HG02970 (cell line): ENCODE measurements around the gene ZNF277.

ENCODE experiments used
- ATAC-seq: cut with Tn5 transposase; IDR thresholded peaks from one replicate; pipeline ENCODE4 v1.9.1; 2021; ENCODE audit warnings: mild to moderate bottlenecking, moderate library complexity, moderate number of reproducible peaks; ENCODE audit not compliant: unreplicated experiment, low FRiP score

Gene ZNF277

DNA sequence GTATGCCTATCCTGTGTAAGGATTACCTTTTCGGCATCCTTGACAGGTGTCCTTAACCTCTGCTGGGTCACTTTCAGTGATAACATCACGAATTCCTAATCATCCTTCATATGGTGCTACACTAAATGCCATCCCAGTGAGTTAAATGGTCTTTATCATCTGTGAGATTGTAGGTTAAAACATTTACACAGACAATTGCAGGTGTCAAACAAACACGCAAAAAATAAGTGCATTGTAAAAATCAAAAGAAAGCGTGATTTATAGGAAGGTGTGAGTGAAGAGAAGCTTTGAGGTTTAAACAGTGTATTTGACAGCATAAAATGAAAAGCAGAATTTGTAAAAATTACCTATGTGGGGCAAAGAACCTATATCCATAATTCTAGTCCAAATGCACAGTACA lies 132.3 kb downstream of the ZNF277 start:
- ATAC-seq, result no peak

DNA sequence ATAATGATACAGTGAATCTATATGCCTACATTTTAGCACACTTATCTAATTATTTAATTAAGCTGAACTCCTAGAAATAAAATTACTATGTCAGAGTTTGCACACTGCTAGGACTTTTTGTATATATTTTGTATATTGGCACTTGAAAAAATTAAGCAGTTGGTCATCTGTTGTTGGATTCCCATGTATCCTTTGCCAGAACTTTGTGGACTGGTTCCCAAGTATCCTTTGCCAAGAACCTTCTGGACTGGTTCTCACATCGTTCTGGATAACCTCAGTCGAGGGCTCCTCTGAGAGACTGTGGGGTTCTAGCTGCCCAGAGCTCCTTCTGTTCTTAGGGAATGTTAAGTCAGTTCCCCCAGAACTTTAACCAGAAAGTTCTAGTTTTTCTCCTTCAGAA lies 135.0 kb downstream of the ZNF277 start:
- ATAC-seq, result no peak

DNA sequence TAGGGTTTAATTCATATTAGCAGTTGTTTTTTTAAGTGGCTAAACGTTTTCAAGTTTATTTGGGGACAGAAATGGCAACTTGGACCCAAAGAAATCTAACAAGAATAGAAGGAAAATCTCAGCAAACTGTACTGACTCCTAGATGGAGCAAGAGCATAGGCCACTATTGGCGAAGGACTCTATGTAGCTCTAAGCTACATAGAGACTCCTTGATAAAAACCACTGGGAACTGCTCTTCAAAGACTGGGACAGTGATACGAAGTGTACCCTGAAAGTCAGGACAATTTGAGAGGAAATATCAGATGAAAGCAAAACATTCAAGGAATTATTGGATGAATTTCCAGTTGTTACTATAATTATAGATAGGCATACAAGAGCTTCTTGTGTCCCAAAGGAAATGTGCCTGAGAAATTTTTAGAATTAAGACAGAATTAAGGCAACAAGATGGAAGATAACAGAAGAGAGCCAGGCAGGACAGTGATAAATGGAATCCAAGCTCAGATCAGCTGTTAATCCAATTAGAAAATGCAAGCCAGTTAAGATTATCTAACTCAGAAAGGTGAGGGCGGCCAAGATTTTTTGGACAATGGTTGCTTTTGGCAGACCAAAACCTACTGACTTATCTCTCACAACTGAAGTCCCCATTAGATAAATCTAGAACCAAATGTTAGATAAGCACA lies 140.0 kb downstream of the ZNF277 start:
- no peak for ATAC-seq

DNA sequence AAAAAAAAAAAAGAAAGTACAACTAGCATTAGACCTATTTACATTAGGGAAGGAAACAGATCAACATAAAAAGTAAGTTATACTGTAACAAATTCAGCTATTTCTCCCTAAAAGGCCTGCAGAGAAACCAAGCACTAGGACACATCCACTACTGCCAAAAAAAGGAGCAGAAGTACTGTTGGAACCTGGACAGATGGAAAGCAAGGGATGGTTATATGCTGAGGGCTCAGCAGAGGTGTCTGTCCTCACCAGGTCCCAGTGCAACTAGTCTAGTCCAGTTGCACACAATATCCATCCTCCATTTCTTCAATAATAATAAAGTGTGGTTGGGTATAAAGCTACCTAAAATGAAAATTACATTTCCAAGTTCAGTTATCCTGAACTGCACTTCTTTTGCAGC lies 140.6 kb downstream of the ZNF277 start:
- ATAC-seq, result no peak

DNA sequence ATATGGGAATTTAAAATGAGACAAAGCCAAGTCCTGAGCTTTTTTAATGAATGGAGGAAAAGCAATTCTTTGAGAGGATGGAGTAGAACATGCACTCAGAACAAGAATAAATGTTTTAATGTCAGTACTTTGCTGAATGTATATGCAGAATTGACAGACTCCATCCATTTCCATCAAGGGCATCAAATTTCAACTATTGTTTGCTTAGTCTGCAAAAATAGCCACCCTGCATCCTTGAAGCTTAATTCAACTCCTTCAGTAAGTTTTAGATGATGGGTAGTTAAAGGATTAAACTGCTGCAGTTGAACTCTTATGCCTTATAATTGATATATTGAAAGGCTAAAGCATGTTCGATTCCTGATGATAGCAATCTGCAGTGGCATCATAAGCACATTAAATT lies 144.1 kb downstream of the ZNF277 start:
- no peak for ATAC-seq

DNA sequence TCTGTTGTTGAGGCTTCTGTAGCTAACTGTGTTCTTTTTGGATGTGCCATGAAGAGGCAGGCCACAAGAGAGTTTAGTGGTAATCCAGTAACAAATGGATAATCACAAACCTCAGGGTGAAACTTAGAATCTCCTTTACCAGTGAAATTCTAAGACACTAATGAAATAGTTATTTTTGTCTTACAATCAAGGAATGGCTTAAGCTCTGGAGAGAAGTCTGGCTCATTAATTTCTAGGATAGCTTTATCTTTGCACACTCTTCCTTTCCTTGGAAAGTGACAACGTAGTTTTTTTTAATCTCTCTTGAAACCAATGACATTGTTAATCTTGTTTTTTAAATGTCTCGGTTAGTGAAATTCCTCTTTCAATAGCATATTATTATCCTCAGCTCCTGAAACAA lies 150.1 kb downstream of the ZNF277 start:
- no peak for ATAC-seq

DNA sequence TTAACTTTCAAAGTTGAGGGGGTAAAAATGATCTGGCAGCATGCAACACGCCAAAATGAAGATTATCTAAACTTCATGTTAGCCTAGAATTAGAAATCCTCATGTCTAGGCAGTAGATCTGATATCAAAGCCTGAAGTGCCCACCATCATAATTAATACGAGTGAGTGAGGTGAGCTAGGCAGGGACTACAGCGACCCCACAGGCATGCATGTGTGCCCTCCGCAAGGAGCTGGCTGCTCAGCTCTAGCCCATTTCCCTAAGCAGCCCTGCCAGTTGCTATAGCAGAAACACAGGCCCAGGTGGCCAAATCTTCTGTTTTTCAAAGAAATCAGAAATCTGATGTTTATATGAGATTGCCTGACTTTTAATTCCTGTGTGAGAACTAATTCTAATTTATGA lies 150.6 kb downstream of the ZNF277 start:
- no peak for ATAC-seq

DNA sequence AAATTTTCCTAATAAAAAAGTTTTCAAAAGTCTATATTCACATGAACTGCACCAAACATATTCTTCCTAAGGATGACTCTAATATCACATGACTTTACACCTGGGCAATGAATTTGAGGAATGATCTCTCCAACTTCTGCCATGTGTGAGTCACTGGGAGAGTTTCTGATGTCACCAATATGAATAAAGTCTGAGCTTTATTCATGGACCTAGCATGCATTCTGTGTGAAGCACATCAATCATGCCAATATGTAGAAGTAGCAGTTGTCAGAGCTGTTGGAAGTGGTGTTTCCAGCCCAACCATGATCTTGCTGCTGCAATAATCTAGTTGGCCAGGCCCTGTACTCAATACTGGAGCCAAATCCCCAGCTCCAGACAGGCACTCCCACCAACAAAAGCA lies 152.0 kb downstream of the ZNF277 start:
- no peak for ATAC-seq

DNA sequence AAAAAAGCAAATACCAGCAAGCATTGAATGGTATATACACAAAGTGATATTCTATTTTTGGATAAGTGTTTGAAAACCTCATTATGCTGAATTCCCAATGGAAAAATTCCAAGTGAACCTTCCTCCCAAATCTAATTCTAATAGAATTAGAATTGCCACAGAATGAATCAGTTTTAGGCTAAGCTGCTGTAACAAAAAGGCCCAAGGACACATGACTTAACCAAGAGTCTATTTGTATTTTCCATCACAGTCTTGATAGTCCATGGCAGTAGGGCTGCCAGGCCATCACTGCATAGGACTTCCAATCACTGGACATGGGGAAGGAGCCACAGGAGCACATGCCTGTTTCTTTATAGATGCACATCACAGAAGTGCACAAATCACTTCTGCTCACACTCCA lies 152.6 kb downstream of the ZNF277 start:
- ATAC-seq, result no peak

DNA sequence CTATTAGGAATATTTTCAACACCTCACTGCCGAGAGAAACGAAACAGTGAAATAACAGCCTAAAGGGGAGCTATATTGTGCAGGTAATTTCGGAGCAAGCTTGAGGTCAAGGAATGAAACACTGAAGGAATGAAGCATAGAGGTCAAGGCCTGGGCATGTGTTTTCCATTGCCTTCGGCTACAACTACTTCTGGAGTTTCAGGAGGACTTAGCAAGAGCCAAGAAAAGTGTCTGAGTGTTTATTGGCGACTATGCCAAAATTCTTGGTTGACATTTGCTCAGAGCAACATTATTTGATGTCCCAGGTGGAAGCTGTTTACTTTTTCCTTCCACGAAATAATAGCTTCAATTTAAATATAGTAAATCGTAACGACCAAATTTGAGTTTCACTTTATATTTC lies 154.2 kb downstream of the ZNF277 start:
- ATAC-seq, result no peak

DNA sequence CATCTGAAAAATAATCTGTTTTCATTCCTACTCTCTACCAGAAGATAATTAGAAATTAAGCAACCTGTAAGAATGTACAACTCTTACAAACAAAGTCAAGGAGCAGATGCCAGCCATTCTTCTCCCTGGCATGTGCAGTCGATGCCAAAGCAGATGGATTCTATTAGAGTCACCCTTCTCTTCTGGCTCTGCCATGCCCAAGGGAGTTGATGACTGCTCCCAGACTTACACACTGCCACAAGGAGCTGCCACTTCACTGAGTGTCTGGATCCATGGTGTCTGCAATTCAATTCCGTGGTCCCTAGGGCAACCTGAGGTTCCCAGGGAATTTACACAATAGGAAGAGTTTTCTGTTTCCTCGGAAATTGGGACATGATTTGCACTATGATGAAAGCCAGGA lies 154.7 kb downstream of the ZNF277 start:
- ATAC-seq, result no peak

DNA sequence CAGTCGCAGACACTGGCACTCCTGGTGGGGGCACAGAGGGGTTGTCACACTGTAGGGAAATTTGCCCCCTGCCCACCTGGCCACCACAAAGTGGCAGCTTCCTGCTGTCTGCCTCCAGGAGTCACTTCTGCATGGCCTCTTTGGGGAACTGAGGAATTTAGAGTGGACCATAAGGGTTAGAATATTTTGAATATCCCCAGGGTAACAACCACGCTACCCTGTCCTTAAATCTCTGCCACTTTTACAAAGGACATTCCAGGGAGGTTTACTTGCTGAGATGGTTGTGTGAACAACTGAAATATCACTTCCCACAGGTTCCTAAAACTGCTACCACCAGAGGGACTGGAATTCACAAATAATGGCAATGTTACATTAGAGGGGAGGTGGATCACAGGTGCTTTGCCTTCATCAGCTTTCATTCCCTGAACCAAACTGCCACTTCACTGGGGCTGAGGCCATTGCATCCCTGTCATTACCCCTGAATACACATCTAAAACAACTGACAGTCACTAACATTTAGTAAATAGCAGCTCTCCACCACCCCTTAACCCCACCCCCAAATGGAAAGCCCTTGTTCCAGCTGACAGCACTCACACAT lies 155.7 kb downstream of the ZNF277 start:
- no peak for ATAC-seq

DNA sequence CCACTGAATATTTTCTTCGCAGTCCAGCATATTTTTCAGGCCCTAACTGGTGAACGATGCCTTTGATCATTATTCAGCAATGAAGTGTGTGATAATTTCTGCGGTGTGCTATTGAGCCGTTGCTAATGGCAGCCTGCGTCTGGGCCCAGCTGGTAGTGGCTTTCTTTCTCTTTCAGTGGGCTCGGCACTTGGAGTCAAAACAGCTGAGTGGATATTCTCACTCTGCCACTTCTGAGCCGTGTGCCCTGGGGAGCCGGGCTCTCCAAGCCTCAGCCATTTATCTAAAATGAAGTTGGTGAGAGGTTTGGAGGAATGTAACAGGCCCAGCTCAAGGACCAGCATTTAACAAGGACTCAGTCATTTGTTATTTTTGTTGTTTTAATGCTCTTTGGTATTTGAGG lies 156.2 kb downstream of the ZNF277 start:
- ATAC-seq, result no peak

DNA sequence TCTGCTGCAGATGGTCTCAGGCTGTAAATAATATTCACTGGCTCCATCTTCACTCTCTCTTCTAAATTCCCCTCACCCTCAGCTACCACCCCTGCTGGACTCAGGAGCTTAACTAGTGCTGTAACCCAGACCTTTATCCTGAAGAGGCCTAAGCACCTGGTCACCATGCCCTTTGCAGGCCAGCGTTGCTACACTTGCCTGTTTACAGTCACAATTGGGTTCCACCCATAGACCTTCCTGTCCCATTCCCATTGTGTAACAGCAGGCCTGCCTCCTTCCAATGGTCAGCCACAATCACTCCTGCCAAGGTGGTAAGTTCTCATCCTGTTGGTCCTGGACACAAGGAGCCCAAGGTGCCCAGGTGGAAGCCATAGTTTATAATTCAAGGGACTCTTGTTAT lies 157.9 kb downstream of the ZNF277 start:
- ATAC-seq, result no peak

DNA sequence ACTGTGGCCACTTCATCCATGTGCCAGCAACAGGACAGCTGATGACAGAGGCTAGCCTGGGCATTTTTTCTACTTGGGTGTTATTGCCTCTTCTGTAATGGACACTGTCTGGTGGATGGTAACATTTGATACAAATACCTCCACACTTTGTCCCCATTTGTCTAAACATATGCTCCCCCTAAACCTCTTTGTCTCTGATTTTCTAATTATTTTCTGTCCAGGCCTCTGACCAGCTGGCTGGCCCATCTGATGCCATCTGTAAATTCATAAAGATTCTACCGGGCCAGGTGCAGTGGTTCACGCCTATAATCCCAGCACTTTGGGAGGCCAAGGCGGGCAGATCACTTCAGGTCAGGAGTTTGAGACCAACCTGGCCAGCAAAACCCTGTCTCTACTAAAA lies 159.1 kb downstream of the ZNF277 start:
- ATAC-seq, result no peak

DNA sequence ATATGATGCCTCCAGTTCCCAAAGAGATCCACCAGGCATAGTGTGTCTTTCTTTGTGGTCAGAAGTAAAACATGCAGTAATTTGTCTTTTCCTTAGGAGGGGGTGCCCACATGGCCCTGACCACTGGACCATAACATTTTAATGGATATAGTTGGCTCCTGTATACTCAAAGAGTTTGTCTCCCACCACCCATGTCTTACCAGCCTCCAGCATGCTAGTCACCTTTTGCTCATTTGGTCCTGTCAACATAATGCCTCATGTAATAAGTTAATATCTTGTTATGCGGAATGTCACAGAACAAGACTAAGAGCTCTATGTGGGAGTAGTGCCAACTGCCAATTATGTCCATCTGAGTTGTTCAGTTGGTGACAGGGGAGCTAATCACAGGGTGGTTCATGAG lies 160.4 kb downstream of the ZNF277 start:
- ATAC-seq, result no peak

DNA sequence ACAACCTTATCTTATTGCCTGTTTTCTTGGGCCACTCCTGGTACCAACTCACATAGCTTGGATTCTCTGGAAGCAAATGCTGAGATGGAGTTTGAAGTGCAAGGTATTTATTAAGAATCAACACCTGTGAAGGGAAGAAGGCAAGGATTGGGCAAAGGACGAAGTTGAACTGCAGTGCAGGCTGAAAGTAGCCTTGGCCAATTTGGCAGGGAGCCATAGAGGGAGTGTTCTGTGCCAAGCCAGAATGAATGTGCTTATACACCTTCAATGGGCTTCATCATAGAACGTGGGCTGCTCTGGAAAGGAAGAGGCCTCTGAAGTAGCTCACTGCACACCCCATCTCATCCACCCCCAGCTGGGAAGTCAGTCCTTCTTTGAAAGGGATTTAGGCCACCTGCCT lies 163.9 kb downstream of the ZNF277 start:
- no peak for ATAC-seq

DNA sequence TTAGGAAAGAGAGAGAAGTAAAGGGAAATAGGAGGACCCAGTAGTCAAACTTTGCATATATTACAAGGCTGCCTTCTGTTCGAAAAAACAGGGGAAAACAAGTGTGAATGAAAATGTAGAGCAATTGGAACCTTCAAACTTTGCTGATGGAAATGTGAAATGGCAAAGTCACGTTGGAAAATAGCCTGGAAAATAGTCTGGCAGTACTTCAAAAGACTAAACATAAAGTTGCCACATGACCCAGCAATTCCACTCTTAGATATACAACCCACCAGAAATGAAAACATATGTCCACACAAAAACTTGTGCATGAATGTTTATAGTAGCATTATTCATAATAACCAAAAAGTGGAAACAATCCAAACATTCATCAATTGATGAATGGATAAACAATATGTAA lies 165.2 kb downstream of the ZNF277 start:
- ATAC-seq, result no peak

DNA sequence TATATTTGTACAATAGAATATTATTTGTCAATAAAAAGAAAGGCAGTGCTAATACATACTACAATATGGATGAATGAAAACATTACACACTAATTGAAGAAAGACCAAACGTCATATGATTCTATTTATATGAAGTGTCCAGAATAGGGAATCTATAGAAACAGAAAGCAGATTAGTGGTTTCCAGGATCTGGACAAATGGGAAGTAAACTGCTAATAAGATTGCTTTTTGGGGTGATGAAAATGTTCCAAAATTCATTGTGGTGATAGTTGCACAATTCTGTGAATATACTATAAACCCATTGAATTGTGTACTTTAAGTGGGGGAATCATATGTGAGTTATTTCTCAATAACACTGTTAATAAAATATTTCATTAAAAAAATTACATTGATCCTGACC lies 165.6 kb downstream of the ZNF277 start:
- ATAC-seq, result no peak

DNA sequence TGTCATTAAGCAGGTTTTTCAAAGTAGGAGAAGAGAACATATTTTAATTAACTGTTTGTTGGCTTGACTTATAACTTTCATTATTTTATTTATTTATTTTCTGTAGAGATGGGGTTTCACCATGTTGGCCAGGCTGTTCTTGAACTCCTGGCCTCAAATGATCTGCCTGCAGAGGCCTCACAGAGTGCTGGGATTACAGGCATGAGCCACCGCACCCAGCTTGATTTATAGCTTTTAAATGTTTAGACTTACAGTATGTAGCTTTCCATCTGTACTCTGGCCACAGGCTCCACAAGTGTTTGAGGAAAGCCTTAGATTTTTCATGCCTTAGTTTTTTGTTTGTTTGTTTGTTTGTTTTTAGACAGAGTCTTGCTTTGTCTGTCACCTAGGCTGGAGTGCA lies 171.1 kb downstream of the ZNF277 start:
- no peak for ATAC-seq

DNA sequence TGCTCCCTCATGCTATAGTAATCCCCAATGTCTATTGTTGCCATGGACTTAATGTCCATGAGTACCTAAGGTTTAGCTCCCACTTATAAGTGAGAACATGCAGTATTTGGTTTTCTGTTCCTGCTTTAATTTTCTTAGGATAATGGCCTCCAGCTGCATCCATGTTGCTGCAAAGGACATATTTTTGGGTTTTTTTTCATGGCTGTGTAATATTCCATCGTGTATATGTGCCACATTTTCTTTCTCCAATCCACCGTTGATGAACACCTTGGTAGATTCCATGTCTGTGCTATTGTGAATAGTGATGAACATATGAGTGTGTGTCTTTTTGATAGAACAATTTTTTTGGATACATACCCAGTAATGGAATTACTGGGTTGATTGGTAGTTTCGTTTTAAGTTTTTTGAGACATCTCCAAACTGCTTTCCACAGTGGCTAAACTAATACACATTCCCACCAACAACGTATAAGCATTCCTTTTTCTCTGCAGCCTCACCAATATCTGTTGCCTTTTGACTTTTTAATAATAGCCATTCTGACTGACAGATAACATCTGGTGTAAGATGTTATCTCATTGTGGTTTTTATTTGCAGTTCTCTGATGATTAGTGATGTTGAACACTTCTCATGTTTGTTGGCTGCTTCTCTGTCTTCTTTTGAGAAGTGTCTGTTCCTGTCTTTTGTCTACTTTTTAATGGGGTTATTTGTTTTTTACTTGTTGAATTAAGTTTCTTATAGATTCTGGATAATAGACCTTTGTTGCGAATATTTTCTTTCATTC lies 175.0 kb downstream of the ZNF277 start:
- ATAC-seq, result no peak
